Measurements from ENCODE around the gene TRIM9. TPM values are rescaled to one million over a fixed set of nuclear protein-coding genes. Genes with fewer than 3 reads are reported as not detected.
A peak's percentile ranks its signal among the peaks of the same experiment; 100 is the strongest.

Gene TRIM9
- total RNA-seq, 4 donors from 2014 or later = 2.4 to 7.6 (median 3.4) TPM

- no peak for TF ChIP-seq POLR2A (IDR thresholded peaks at IDR 0.05)
- TF ChIP-seq, protein P1, sequence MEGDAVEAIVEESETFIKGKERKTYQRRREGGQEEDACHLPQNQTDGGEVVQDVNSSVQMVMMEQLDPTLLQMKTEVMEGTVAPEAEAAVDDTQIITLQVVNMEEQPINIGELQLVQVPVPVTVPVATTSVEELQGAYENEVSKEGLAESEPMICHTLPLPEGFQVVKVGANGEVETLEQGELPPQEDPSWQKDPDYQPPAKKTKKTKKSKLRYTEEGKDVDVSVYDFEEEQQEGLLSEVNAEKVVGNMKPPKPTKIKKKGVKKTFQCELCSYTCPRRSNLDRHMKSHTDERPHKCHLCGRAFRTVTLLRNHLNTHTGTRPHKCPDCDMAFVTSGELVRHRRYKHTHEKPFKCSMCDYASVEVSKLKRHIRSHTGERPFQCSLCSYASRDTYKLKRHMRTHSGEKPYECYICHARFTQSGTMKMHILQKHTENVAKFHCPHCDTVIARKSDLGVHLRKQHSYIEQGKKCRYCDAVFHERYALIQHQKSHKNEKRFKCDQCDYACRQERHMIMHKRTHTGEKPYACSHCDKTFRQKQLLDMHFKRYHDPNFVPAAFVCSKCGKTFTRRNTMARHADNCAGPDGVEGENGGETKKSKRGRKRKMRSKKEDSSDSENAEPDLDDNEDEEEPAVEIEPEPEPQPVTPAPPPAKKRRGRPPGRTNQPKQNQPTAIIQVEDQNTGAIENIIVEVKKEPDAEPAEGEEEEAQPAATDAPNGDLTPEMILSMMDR (IDR thresholded peaks at IDR 0.05) = no peak
- intact Hi-C loops (cut with DNase I; ENCODE audit: low total_unique reads) = no loop called here
- no peaks in the 10 kb centered on the region for H3K27me3 ChIP-seq
- no peaks in the 10 kb centered on the region for H3K4me1 ChIP-seq
- H3K27ac ChIP-seq = no peak overlapping the region
- H3K36me3 ChIP-seq = no peaks in the 10 kb centered on the region
- DNase-seq = no peak
- no peaks in the 10 kb centered on the region for H3K9me3 ChIP-seq
- H3K4me3 ChIP-seq = no peak overlapping the region
These were observed 143.9 kb downstream of the TRIM9 start for GRCh38 chr14:50951032-50951431.

DNA sequence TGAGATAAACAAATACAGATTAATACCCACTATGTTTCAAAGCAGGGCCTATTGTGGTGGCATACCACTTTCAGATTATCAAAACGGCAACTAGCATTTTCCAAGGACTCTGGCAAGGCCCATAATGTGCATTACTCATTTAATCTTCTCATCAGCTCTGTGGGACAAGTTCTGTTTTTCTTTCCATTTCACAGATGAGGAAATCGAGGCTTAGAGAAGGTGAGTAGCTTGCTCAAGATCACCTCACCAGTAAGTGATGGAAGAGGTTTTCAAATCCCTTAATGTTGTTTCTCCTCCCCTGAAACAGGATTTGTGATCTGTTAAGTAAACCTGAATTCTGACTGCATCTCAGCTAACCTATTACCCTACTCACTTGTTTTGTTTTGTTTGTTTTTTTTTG lies 146.7 kb downstream of the TRIM9 start:
- Histone ChIP-seq H3K36me3 (no peaks in the 10 kb centered on the region), H3K27ac (peak overlapping the region in 1 of 2 donors; percentile 31), H3K9me3 (no peaks in the 10 kb centered on the region), H3K4me1 (no peaks in the 10 kb centered on the region), H3K4me3 (no peak overlapping the region), H3K27me3 (no peaks in the 10 kb centered on the region)
- DNase-seq = no peak
- intact Hi-C loops (cut with DNase I; ENCODE audit: low total_unique reads) = loop anchor here (10.0 kb wide), 1 partner anchor 287 kb away; no protein-coding TSS in a partner anchor
- TF ChIP-seq, protein P1 (IDR thresholded peaks at IDR 0.05) = no peak
- TF ChIP-seq POLR2A (IDR thresholded peaks at IDR 0.05) = no peak

GRCh38 chr14:50947446-50947845 lies 147.5 kb downstream of the TRIM9 start:
- Histone ChIP-seq H3K4me1 (no peaks in the 10 kb centered on the region), H3K9me3 (no peaks in the 10 kb centered on the region), H3K27ac (peak overlapping the region; percentile 31 to 48), H3K27me3 (no peaks in the 10 kb centered on the region), H3K4me3 (no peak overlapping the region), H3K36me3 (no peaks in the 10 kb centered on the region)
- no peak for DNase-seq
- intact Hi-C loops (cut with DNase I; ENCODE audit: low total_unique reads) = loop anchor here (10.0 kb wide), 1 partner anchor 287 kb away; no protein-coding TSS in a partner anchor
- no peak for TF ChIP-seq POLR2A (IDR thresholded peaks at IDR 0.05)
- TF ChIP-seq, protein P1 (IDR thresholded peaks at IDR 0.05) = no peak

- Histone ChIP-seq H3K27ac (peak overlapping the region in 1 of 2 donors; percentile 14), H3K36me3 (no peaks in the 10 kb centered on the region), H3K9me3 (no peaks in the 10 kb centered on the region), H3K27me3 (no peaks in the 10 kb centered on the region), H3K4me1 (no peaks in the 10 kb centered on the region), H3K4me3 (no peak overlapping the region)
- intact Hi-C loops (cut with DNase I; ENCODE audit: low total_unique reads) = loop anchor here (10.0 kb wide), 1 partner anchor 288 kb away; no protein-coding TSS in a partner anchor
- TF ChIP-seq, protein P1 (IDR thresholded peaks at IDR 0.05) = no peak
- TF ChIP-seq POLR2A (IDR thresholded peaks at IDR 0.05) = no peak
- no peak for DNase-seq
These were observed 148.5 kb downstream of the TRIM9 start for GRCh38 chr14:50946234-50946935.

DNA sequence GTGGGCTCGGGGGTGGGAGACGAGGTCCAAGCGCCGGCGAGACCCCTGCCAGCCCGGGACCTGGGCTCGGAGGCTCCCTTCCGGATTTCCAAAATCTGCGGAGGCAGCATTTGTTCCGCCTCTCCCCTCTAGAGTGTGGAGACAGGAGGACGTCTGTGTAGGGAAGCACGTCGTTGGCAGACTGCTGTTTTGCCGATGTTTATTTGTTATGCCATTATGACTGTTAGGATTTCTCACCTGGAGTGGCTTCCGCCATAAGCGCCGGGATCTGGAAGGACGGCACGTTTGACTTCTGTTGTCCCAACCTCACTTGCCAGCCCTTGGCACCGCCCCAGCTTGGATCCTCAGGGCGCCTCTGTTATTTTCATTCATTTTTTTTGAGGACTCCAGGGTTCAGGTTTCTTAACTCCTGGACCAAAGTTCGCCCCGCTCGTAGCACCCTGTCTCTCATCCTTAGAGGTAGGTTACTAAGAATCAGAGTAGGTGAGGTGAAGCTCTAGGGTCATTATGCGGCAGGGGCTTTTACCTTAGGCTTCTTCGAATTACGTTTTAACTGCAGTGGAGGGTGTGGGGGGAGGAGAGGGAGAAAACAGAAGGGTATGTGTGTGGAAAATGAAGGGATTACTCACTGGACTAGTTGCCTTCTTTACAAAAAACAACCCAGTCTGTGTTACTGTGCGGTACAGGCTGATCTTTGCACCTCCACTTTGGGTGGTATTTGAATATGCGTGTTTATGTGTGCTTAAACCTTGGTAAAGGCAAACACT lies 150.1 kb downstream of the TRIM9 start:
- H3K4me3 ChIP-seq = peak overlapping the region; percentile 74 to 88
- H3K4me1 ChIP-seq = no peaks in the 10 kb centered on the region
- peak; percentile 57 to 68 for DNase-seq
- no peaks in the 10 kb centered on the region for H3K27me3 ChIP-seq
- intact Hi-C loops (cut with DNase I; ENCODE audit: low total_unique reads) = loop anchor here (10.0 kb wide), 1 partner anchor 290 kb away; no protein-coding TSS in a partner anchor
- H3K36me3 ChIP-seq = no peaks in the 10 kb centered on the region
- H3K9me3 ChIP-seq = no peaks in the 10 kb centered on the region
- no peak for TF ChIP-seq POLR2A (IDR thresholded peaks at IDR 0.05)
- TF ChIP-seq, protein P1 (IDR thresholded peaks at IDR 0.05) = peak in 1 of 4 experiments; percentile 3
- peak overlapping the region; percentile 83 to 92 for H3K27ac ChIP-seq
